GM18868 (cell line): Measurements from ENCODE around the gene UBE2D4.
A peak's percentile ranks its signal among the peaks of the same experiment; 100 is the strongest.
"Not testable (repeated sequence)": the region's sequence is repeated elsewhere in the genome, so short reads cannot be mapped to it uniquely, and the experiment has no call there.

ENCODE experiments used
- ATAC-seq: cut with Tn5 transposase; IDR thresholded peaks from one replicate; pipeline ENCODE4 v1.9.1; 2021; ENCODE audit warnings: mild to moderate bottlenecking, moderate library complexity; ENCODE audit not compliant: unreplicated experiment

UBE2D4 gene

GRCh38 chr7:43960933-43961332 is 34.7 kb downstream of the UBE2D4 start:
- no peak for ATAC-seq

DNA sequence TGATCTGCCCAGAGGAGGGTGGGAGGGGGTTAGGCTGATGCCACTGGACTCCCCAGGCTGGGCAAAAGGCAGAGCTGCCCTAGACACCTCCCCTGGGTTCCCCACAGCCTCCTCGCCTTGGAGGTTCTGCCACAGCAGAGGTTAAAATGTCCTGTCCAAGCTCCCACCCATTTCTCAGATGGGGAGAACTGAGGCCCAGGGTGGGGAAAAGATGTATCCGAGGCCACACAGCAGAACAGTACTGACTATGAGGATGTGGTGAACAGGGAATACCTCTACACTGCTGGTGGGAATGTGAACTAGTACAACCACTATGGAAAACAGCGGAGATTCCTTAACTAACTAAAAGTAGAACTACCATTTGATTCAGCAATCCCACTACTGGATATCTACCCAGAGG is 40.2 kb downstream of the UBE2D4 start:
- not testable (repeated sequence) for ATAC-seq

- ATAC-seq: not testable (repeated sequence)
Measured at GRCh38 chr7:43968172-43969040, 42.2 kb downstream of the UBE2D4 start.

DNA sequence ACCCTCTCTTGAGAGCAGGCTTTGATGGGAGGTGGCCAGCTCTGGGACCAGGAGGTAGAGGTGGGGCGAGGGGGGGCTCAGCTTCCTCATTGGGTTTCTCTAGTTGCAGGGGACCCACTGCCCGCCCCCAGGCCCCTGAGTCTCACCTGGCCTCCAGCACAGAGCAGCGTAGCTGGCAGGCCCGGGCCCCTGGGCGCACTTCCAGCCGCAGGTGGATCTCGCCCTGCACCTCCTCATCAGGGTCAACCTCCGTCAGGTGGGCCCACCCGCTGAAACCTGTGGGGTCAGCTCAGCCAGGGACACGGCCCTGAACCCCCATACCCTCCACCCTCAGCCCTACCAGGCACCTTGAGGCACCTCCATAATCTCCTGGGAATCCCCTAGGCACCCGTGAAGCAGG is 43.4 kb downstream of the UBE2D4 start:
- ATAC-seq: not testable (repeated sequence)

DNA sequence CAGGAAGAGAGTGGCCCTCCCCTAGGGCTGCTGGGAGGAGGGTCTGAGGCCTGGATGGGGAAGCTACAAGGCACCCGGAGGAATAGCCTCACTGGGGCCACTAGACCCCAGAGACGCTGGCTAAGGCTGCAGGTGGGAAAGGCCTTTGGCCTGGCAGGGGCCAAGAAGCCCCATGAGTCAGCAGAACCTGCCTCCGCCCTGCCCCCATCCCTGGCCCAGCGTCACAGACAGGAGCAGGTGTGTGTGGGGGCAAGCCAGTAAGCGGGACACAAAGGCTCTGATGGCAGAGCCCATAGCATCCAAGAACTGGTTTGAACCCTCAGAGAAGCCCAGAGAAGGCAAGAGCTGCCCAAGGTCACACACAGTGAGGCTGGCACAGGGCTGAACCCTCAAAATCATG is 44.5 kb downstream of the UBE2D4 start:
- not testable (repeated sequence) for ATAC-seq

GRCh38 chr7:43974033-43974573 is 47.9 kb downstream of the UBE2D4 start:
- ATAC-seq: not testable (repeated sequence)

DNA sequence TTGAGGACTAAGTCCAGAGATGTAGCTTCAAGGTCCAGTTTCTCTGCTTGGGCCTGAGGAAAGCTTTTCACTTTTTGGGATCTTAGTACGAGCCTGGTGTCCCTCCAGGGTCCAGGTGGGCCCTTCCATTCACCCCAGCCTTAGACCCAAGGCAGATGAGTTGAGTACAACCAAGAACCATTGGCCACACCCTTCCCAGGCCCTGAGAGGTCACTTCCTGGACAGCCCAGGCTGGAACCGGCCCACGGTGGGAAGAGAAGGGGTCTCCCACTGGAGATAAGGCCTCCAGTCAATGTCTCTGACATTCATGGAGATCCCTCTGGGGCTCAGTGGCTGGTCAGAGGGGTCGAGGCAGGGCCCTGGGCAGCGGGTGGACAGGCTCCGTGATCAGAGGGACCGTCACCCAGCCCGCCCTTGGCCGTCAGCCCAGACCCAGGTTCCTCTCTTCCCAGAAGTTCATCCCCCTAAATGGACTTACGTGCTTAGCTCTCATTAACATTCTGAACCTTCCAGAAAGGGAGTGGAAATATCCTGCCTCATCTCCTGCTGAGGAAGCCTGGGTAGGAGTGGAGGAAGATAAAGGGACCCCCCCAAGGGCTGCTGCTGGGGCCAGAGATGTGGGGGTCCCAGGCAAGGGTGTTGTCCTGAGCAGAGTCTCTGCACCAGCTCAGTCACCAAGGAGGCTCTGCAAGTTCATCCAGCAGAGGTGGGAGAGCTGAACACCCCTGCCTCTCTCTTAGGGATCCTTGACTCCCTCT is 48.7 kb downstream of the UBE2D4 start:
- not testable (repeated sequence) for ATAC-seq

DNA sequence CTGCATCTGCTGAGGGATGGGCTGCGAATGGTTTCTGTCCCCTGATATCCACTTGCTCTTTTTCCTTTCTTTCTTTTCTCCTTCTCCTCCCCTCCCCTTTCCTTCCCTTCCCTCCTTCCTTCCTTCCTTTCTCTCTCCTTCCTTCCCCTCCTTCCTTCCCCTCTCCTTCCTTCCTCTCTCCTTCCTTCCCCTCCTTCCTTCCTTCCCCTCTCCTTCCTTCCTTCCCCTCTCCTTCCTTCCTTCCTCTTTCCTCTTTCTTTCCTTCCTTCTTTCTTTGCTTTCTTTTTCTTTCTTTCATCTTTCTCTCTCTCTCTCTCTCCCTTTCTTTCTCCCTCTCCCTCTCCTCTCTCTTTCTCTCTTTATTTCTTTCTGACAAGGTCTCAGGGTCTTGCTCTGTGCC is 51.3 kb downstream of the UBE2D4 start:
- ATAC-seq: no peak

- not testable (repeated sequence) for ATAC-seq
Measured at GRCh38 chr7:43978102-43978501, 51.9 kb downstream of the UBE2D4 start.

- ATAC-seq: not testable (repeated sequence)
Measured at GRCh38 chr7:43982848-43983247, 56.6 kb downstream of the UBE2D4 start.

- not testable (repeated sequence) for ATAC-seq
Measured at GRCh38 chr7:43983736-43984135, 57.5 kb downstream of the UBE2D4 start.

DNA sequence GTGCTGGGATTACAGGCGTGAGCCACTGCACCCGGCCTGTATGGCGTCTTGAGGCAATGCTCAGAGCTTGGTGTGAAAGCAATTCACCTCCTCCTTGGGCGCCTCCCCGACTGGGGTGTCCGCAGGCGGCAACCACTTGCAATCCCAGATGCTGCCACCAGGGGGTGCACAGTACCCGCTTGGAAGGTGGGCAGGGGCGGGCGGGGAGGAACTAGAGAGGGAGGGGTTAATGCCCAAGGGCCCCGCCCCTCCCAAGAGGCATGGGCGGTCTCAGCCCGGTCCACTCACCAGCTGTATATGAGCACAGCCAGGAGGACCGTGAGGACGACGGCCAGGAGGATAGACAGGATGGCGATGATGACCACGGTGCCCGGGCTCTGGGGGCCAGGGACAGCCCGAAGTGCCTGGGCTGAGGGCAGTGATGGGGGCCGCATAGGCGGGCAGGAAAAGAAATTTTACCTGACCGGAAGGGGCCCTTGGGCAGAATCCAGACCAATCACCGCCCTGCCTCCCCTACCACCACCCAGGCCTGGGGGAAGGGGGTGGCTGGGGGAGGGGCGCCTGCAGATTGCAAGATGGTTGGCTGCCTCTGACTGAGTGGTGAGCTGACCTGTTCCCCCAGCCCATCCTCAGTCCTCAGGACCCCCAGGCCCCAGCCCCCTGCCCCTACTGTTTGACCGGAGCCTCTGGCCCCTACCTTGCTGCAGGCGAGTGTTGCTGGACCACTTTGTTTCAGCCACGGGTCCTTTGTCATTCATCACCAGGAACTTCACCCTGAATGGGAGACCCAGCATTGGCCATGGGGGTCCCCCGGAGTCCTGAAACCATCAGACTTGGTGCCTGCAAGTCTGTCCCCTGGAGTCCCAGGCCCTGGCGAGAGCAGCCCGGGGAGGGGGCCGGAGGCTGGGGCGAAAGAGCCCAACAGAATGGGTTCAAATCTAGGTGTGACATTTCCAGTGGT is 59.9 kb downstream of the UBE2D4 start:
- peak; percentile 85 for ATAC-seq

- not testable (repeated sequence) for ATAC-seq
Measured at GRCh38 chr7:43987476-43987875, 61.2 kb downstream of the UBE2D4 start.

- ATAC-seq: not testable (repeated sequence)
Measured at GRCh38 chr7:43990011-43990585, 63.9 kb downstream of the UBE2D4 start.

GRCh38 chr7:43990829-43991228 is 64.6 kb downstream of the UBE2D4 start:
- not testable (repeated sequence) for ATAC-seq

- ATAC-seq: peak; percentile 96
Measured at GRCh38 chr7:43992896-43993295, 66.7 kb downstream of the UBE2D4 start.

DNA sequence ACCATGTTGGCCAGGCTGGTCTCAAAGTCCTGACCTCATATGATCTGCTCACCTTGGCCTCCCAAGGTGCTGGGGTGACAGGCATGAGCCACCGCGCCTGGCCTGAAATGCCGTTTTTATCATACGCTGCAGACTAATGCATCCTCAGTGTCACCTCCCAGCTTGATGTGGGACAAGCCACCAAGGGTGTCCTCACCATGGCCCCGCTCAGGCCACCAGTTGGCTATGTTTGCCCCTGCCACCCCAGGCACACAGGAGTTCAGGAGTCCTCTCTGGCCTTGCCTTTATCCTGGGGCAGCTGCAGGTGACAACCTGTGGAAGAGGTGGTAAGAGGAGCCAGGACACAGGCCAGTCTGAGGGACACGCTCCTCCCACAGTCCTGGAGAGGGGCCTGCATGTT is 68.4 kb downstream of the UBE2D4 start:
- not testable (repeated sequence) for ATAC-seq

- ATAC-seq: not testable (repeated sequence)
Measured at GRCh38 chr7:43997532-43997931, 71.3 kb downstream of the UBE2D4 start, which contains the start of gene SPDYE1. TSS of gene SPDYE1 (plus strand) at chr7:43997897. CDS start at chr7:43999950, 2,053 bp downstream.
